Measurements from ENCODE around the gene DLEC1.

GRCh38 chr3:38130631-38131065 is 91.6 kb downstream of the DLEC1 start:
- TF ChIP-seq MNT (conservative IDR thresholded peaks at IDR 0.05) (no peak), BACH1 (tag; IDR thresholded peaks at IDR 0.05) (no peak), CTCF (IDR thresholded peaks at IDR 0.05 in 2 of 3, conservative IDR thresholded peaks at IDR 0.05 in 1 of 3; ENCODE audit: insufficient read depth in 2 of 3, low read depth in 1 of 3, low read length in 3 of 3) (no peak), EZH2 (IDR thresholded peaks at IDR 0.05; ENCODE audit: borderline replicate concordance, low read depth, low read length) (no peak), ZNF436 (CRISPR knock-in tag; IDR thresholded peaks at IDR 0.05) (no peak), STAT5A (IDR thresholded peaks at IDR 0.05; ENCODE audit: borderline replicate concordance, low read length) (no peak), BHLHE40 (IDR thresholded peaks at IDR 0.05; ENCODE audit: low read length) (no peak)
- TF ChIP-seq, protein P1, sequence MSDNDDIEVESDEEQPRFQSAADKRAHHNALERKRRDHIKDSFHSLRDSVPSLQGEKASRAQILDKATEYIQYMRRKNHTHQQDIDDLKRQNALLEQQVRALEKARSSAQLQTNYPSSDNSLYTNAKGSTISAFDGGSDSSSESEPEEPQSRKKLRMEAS (CRISPR knock-in tag; IDR thresholded peaks at IDR 0.05), result no peak
- TF ChIP-seq, protein P2, sequence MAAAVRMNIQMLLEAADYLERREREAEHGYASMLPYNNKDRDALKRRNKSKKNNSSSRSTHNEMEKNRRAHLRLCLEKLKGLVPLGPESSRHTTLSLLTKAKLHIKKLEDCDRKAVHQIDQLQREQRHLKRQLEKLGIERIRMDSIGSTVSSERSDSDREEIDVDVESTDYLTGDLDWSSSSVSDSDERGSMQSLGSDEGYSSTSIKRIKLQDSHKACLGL (CRISPR knock-in tag; IDR thresholded peaks at IDR 0.05; ENCODE audit: borderline replicate concordance, poor library complexity, severe bottlenecking), result no peak
